Right lobe of liver (tissue), 6 donors: ENCODE results near the gene OR52E8. TPM values are rescaled to one million over a fixed set of nuclear protein-coding genes. Genes with fewer than 3 reads are reported as not detected.
A peak's percentile ranks its signal among the peaks of the same experiment; 100 is the strongest.

Source experiments
- ATAC-seq, 4 donors: fragments of 200-7000 bp; cut with Tn5 transposase; one replicate each; pipeline ENCODE4 v1.9.1; 2020; ENCODE audit warnings: mild to moderate bottlenecking in 4 of 4, moderate library complexity in 4 of 4
- DNase-seq, 3 donors: peaks; one replicate each; pipeline ENCODE4 v3.0.0-alpha.2; 2020
- H3K27ac ChIP-seq, 3 donors: fragments of 200-600 bp; one replicate each; pipeline ENCODE4 v1.8.0; 2022
- H3K27me3 ChIP-seq, 2 donors: fragments of 200-600 bp; one replicate each; pipeline ENCODE4 v1.8.0; 2022
- H3K36me3 ChIP-seq, 4 donors: fragments of 200-600 bp; sonication (generic) in 1 of 4; one replicate each; pipeline versions ENCODE4 v1.5.1 to v1.8.0; 2017 to 2022; ENCODE audit warnings: control low read depth in 1 of 4
- H3K4me1 ChIP-seq, 4 donors: fragments of 200-600 bp; sonication (generic) in 1 of 4; one replicate each; pipeline versions ENCODE4 v1.5.1 to v1.8.0; 2017 to 2022; ENCODE audit warnings: control low read depth in 1 of 4
- H3K4me3 ChIP-seq, 3 donors: fragments of 200-600 bp; one replicate each; pipeline ENCODE4 v1.8.0; 2022
- H3K9me3 ChIP-seq, 4 donors: fragments of 200-600 bp; sonication (generic) in 1 of 4; one replicate each; pipeline versions ENCODE4 v1.5.1 to v1.8.0; 2017 to 2022; ENCODE audit warnings: control low read depth in 1 of 4
- POLR2A ChIP-seq: fragments of 450-650 bp; IDR thresholded peaks from one replicate; pipeline ENCODE4 v1.6.1; 2017; ENCODE audit warnings: antibody characterized with exemption, mild to moderate bottlenecking
- whole genome bisulfite sequencing: methylation state at CpG from one replicate; pipeline ENCODE4 v1.1.6; 2018; ENCODE audit warnings: low coverage, low lambda C conversion rate; ENCODE audit not compliant: insufficient coverage; ENCODE audit errors: missing lambda C conversion rate; 5-methylcytosine and 5-hydroxymethylcytosine counted together
- intact Hi-C, 2 donors: fragments of 100-400 bp; cut with DNase I; formaldehyde crosslinking; loops; one replicate each; pipeline versions ENCODE4 v1.11.2 to v1.14.1; 2022
- long read RNA-seq: library from polyadenylated mRNA; unstranded; transcript quantifications from one replicate; pipeline ENCODE4 v2.0.0, GENCODE V29; 2019
- total RNA-seq, 6 experiments: library from RNA; depleted of rRNA in 2 of 6; stranded (reverse); fragments of >200 nt in 2 of 6; fragmentation: NEBNext Ultra II Directional in 3 of 6; extraction: Animal tissue kit (Norgen Biotek cat#: 25700) in 3 of 6; gene quantifications; one replicate each; pipeline versions ENCODE4 v1.1.0 to v1.2.4, GENCODE V29; 2016 to 2023
- TF ChIP-seq, protein P1 (sequence below), 4 donors: fragments of 200-600 bp in 3 of 4; fragments of 450-650 bp in 1 of 4; IDR thresholded peaks; one replicate each; pipeline versions ENCODE4 v1.5.1 to v1.8.0; 2016 to 2022; ENCODE audit warnings: antibody characterized with exemption in 4 of 4, mild to moderate bottlenecking in 2 of 4
- donor health status: DM: no; HTN: yes; CAD: no.
- donor health status: DM: no; HTN: no; CAD: no.
- donor health status: DM: no; HTN: no; CAD: no.
- donor health status: DM: no; HTN: yes; CAD: no.
- donor health status: DM: no; HTN: yes; CAD: no.

The OR52E8 gene
- not detected for total RNA-seq
- long read RNA-seq, result 0 reads

DNA sequence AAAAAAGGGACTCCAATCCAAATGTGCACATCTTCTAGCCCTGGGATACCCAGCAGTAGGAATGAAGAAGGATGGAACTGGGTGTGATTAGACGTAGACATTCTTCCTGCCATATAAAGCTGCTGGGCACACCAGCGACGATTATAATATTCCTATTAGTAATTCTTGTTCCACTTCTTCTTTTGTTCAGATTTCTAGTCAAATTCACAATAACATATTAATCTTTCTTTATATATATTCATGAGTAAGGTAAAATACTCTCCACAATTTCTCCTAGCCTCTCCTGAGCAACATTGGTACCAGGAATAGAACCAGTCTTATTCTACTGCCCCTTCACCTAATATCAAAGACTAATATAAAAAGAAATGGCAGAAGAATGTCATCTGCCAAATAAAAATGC lies at the start of gene OR52E8:
OR52E8 (minus strand) TSS at position 101 of the 400 bp plus-strand sequence; CDS start at position 101, 0 bp downstream.
- intact Hi-C loops, result no loop called here
- Histone ChIP-seq H3K27me3 (no peaks in the 10 kb centered on the region), H3K4me3 (no peak within 1 kb of the TSS), H3K9me3 (no peaks in the 10 kb centered on the region), H3K36me3 (no peaks in the 10 kb centered on the region), H3K4me1 (no peaks in the 10 kb centered on the region), H3K27ac (no peak within 1 kb of the TSS)
- DNase-seq (no peak), ATAC-seq (no peak)
- WGBS, result 70% methylated on average over 3 of the region's 3 CpGs
- TF ChIP-seq, protein P1, sequence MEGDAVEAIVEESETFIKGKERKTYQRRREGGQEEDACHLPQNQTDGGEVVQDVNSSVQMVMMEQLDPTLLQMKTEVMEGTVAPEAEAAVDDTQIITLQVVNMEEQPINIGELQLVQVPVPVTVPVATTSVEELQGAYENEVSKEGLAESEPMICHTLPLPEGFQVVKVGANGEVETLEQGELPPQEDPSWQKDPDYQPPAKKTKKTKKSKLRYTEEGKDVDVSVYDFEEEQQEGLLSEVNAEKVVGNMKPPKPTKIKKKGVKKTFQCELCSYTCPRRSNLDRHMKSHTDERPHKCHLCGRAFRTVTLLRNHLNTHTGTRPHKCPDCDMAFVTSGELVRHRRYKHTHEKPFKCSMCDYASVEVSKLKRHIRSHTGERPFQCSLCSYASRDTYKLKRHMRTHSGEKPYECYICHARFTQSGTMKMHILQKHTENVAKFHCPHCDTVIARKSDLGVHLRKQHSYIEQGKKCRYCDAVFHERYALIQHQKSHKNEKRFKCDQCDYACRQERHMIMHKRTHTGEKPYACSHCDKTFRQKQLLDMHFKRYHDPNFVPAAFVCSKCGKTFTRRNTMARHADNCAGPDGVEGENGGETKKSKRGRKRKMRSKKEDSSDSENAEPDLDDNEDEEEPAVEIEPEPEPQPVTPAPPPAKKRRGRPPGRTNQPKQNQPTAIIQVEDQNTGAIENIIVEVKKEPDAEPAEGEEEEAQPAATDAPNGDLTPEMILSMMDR (IDR thresholded peaks at IDR 0.05), result no peak
- no peak for TF ChIP-seq POLR2A

DNA sequence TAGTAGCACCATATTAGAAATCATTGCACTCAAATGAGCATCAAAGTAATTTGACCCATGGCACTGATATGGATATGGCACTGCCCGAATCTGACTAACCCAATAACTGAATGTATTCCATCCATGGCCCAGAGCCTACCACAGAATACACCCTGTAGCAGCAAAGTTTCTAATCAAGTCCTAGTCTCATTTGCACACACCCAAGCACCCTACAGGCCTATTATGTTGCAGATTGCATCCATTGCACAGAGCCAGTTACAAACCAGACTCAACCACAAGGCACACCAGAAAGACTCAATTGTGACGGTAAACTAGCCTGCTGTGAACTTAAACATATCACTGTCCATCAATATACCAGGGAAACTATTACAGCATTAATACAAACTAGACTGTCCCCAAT lies 42.0 kb upstream of the OR52E8 start:
- no peak for TF ChIP-seq POLR2A
- TF ChIP-seq, protein P1 (IDR thresholded peaks at IDR 0.05), result no peak
- no peaks in the 10 kb centered on the region for H3K4me1 ChIP-seq
- WGBS, result 52% methylated on average over 2 of the region's 2 CpGs
- H3K27ac ChIP-seq, result no peak overlapping the region
- DNase-seq (no peak), ATAC-seq (no peak)
- no peaks in the 10 kb centered on the region for H3K27me3 ChIP-seq
- intact Hi-C loops, result no loop called here
- no peak overlapping the region for H3K4me3 ChIP-seq
- no peaks in the 10 kb centered on the region for H3K36me3 ChIP-seq
- H3K9me3 ChIP-seq, result no peaks in the 10 kb centered on the region

DNA sequence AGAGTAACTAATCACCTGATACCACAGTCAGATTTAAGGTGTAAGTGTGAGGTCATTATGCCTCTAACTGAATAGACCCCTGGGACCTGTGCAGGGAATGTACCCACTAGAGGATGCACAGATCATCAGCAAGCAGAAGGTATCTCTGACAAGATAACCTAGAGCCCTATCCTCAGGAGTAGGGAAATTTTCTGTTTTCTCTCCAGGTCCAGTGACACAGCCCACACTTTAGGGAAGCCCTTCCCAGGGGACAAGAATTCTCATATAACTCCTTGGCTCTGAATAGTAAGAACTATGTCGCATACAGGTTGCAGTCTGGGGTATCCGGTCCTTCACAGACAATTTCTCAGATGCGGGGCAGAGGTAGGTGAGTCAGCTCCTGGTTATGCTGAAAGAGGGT lies 35.4 kb upstream of the OR52E8 start, which contains the start of gene OR52E5:
OR52E5 (plus strand) TSS at position 301 of the 400 bp plus-strand sequence. CDS start 7,569 bp downstream, outside the sequence.
- Histone ChIP-seq H3K9me3 (no peaks in the 10 kb centered on the region), H3K36me3 (no peaks in the 10 kb centered on the region), H3K27me3 (no peaks in the 10 kb centered on the region), H3K4me1 (no peaks in the 10 kb centered on the region), H3K27ac (no peak within 1 kb of the TSS), H3K4me3 (no peak within 1 kb of the TSS)
- intact Hi-C loops, result no loop called here
- TF ChIP-seq, protein P1 (IDR thresholded peaks at IDR 0.05), result no peak
- no peak for TF ChIP-seq POLR2A
- no peak for DNase-seq
- WGBS, result 88% methylated on average over 1 of the region's 3 CpGs
- ATAC-seq, result no peak

DNA sequence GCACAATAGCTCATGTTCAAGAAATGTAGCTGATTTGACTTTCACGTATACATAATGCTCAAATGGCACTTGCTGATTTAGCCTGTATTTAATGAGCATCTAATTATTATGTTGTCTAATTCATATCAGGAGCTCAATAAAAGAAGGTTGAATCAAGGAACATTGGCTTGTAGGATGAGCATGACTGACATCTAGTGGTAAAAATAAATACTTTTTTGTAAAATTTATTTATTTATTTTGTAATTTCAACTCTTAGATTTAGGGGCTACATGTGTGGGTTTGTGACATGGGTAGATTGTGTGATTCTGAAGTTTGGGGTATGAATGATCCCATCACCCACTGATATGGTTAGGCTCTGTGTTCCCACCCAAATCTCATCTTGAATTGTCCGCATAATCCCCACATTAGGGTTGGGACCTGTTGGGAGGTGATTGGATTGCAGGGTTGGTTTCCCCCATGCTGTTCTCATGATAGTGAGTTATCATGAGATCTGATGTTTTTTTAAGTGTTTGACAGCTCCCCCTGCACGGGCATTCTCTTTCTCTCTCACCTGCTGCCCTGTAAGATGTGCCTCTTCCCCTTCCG lies 33.8 kb upstream of the OR52E8 start:
- no peaks in the 10 kb centered on the region for H3K27me3 ChIP-seq
- H3K4me1 ChIP-seq, result no peaks in the 10 kb centered on the region
- TF ChIP-seq, protein P1 (IDR thresholded peaks at IDR 0.05), result peak; percentile 32 to 58 (median 50)
- TF ChIP-seq POLR2A, result no peak
- no peak overlapping the region for H3K4me3 ChIP-seq
- 30% methylated on average over 3 of the region's 4 CpGs for WGBS
- intact Hi-C loops, result no loop called here
- ATAC-seq, result peak in 1 of 4 donors; percentile 46
- H3K36me3 ChIP-seq, result no peaks in the 10 kb centered on the region
- no peaks in the 10 kb centered on the region for H3K9me3 ChIP-seq
- DNase-seq, result no peak
- no peak overlapping the region for H3K27ac ChIP-seq
